Neural cell (in vitro differentiated cells): ENCODE measurements around the gene KCNIP4. TPM values are rescaled to one million over a fixed set of nuclear protein-coding genes. Genes with fewer than 3 reads are reported as not detected.

Experiments
- H2AFZ ChIP-seq: fragments of 200-600, 300-800 bp; sonication (generic), shearing (Covaris generic); 2 replicates; pipeline ENCODE4 v1.6.0; 2014; ENCODE audit warnings: low read depth, mild to moderate bottlenecking, antibody characterized with exemption, low read length, moderate library complexity
- H3F3A ChIP-seq: fragments of 200-600 bp; shearing (Covaris generic); 2 replicates; pipeline ENCODE4 v1.6.1; 2016; ENCODE audit warnings: mild to moderate bottlenecking, moderate library complexity, mixed read lengths, antibody characterized with exemption, low read length; ENCODE audit not compliant: insufficient read depth, poor library complexity, severe bottlenecking
- H3K27ac ChIP-seq: fragments of 200-600, 300-800 bp; sonication (generic), shearing (Covaris generic); 2 replicates; pipeline ENCODE4 v1.5.1; 2014; ENCODE audit warnings: mild to moderate bottlenecking, low read length, moderate library complexity
- H3K27me3 ChIP-seq: fragments of 300-800, 200-600 bp; sonication (generic), shearing (Covaris generic); 2 replicates; pipeline ENCODE4 v1.6.0; 2014; ENCODE audit warnings: mild to moderate bottlenecking, low read depth, low read length, moderate library complexity; ENCODE audit not compliant: insufficient read depth
- H3K36me3 ChIP-seq: fragments of 300-800, 200-600 bp; sonication (generic), shearing (Covaris generic); 2 replicates; pipeline ENCODE4 v1.5.1; 2014; ENCODE audit warnings: mild to moderate bottlenecking, antibody characterized with exemption, low read length, moderate library complexity; ENCODE audit not compliant: insufficient read depth
- H3K4me2 ChIP-seq: fragments of 300-800, 200-600 bp; sonication (generic), shearing (Covaris generic); 2 replicates; pipeline ENCODE4 v1.6.0; 2014; ENCODE audit warnings: mild to moderate bottlenecking, low read length
- H3K4me3 ChIP-seq: fragments of 300-800, 200-600 bp; sonication (generic), shearing (Covaris generic); 2 replicates; pipeline ENCODE4 v1.5.1; 2014; ENCODE audit warnings: mild to moderate bottlenecking, low read length, moderate library complexity
- H3K79me2 ChIP-seq: fragments of 200-600 bp; shearing (Covaris generic); replicated peaks from 2 replicates; pipeline ENCODE4 v1.6.0; 2014; ENCODE audit warnings: mild to moderate bottlenecking, low read length, moderate library complexity; ENCODE audit not compliant: insufficient read depth
- H3K9ac ChIP-seq: fragments of 300-800, 200-600 bp; sonication (generic), shearing (Covaris generic); 2 replicates; pipeline ENCODE4 v1.6.1; 2016; ENCODE audit warnings: mild to moderate bottlenecking, low read length, mixed read lengths
- H3K9me2 ChIP-seq: fragments of 200-600 bp; shearing (Covaris generic); 2 replicates; pipeline ENCODE4 v1.6.1; 2016; ENCODE audit warnings: mild to moderate bottlenecking, low read length, mixed read lengths; ENCODE audit not compliant: insufficient read depth
- H3K9me3 ChIP-seq: fragments of 200-600, 300-800 bp; sonication (generic), shearing (Covaris generic); 2 replicates; pipeline ENCODE4 v1.6.1; 2016; ENCODE audit warnings: mild to moderate bottlenecking, mixed run types, low read length, moderate library complexity, mixed read lengths
- H4K20me1 ChIP-seq: fragments of 200-600 bp; shearing (Covaris generic); 2 replicates; pipeline ENCODE4 v1.6.1; 2016; ENCODE audit warnings: mild to moderate bottlenecking, mixed run types; ENCODE audit not compliant: insufficient read depth
- EP300 ChIP-seq: fragments of 450-650 bp; conservative IDR thresholded peaks from 2 replicates; pipeline ENCODE4 v1.6.1; 2014; ENCODE audit warnings: antibody characterized with exemption, mild to moderate bottlenecking, moderate library complexity; ENCODE audit not compliant: poor library complexity, severe bottlenecking
- EZH2 ChIP-seq: fragments of 200-600, 300-800 bp; shearing (Covaris generic), sonication (generic); IDR thresholded peaks from 2 replicates; pipeline ENCODE4 v1.6.1; 2014; ENCODE audit warnings: antibody characterized with exemption, low read length, borderline replicate concordance, mild to moderate bottlenecking; ENCODE audit not compliant: insufficient read depth, poor library complexity, severe bottlenecking
- MXI1 ChIP-seq: fragments of 450-650 bp; conservative IDR thresholded peaks from 2 replicates; pipeline ENCODE4 v1.6.1; 2014; ENCODE audit warnings: antibody characterized with exemption, mild to moderate bottlenecking; ENCODE audit not compliant: poor library complexity, severe bottlenecking
- POLR2AphosphoS5 ChIP-seq: IDR thresholded peaks from 2 replicates; pipeline ENCODE4 v1.6.1; 2012
- RAD21 ChIP-seq: fragments of 450-650 bp; conservative IDR thresholded peaks from 2 replicates; pipeline ENCODE4 v1.6.1; 2014; ENCODE audit warnings: antibody characterized with exemption, mild to moderate bottlenecking, moderate library complexity
- REST ChIP-seq: IDR thresholded peaks from 2 replicates; pipeline ENCODE4 v1.6.1; 2012; ENCODE audit warnings: borderline replicate concordance
- SMC3 ChIP-seq: fragments of 450-650 bp; conservative IDR thresholded peaks from 2 replicates; pipeline ENCODE4 v1.6.1; 2014; ENCODE audit warnings: antibody characterized with exemption, mild to moderate bottlenecking, moderate library complexity; ENCODE audit not compliant: poor library complexity
- TAF1 ChIP-seq: IDR thresholded peaks from 2 replicates; pipeline ENCODE4 v1.6.1; 2012; ENCODE audit warnings: low read depth
- polyA plus RNA-seq: library from polyadenylated mRNA; depleted of rRNA; stranded (reverse); fragments of >200 nt; gene quantifications from 2 replicates; pipeline ENCODE4 v1.2.3, GENCODE V29; 2014
- TF ChIP-seq, protein P1 (sequence below): fragments of 450-650 bp; IDR thresholded peaks from 2 replicates; pipeline ENCODE4 v1.5.1; 2014; ENCODE audit warnings: antibody characterized with exemption, mild to moderate bottlenecking, moderate library complexity; ENCODE audit not compliant: poor library complexity, severe bottlenecking

KCNIP4 gene
- polyA plus RNA-seq, 1 donor from 2014 or later, result 22.8 TPM

GRCh38 chr4:21885770-21886169 lies 62.8 kb downstream of the KCNIP4 start:
- no peak overlapping the region for H3K4me2 ChIP-seq
- no peaks in the 10 kb centered on the region for H3K36me3 ChIP-seq
- H3K9me2 ChIP-seq, result no peaks in the 10 kb centered on the region
- H4K20me1 ChIP-seq, result no peaks in the 10 kb centered on the region
- no peaks in the 10 kb centered on the region for H3K9me3 ChIP-seq
- H3K27me3 ChIP-seq, result no peaks in the 10 kb centered on the region
- H2AFZ ChIP-seq, result no peak overlapping the region
- H3K27ac ChIP-seq, result no peak overlapping the region
- no peaks in the 10 kb centered on the region for H3K79me2 ChIP-seq
- TF ChIP-seq SMC3, result no peak
- TF ChIP-seq REST, result no peak
- TF ChIP-seq EZH2, result no peak
- TF ChIP-seq POLR2AphosphoS5, result no peak
- no peak for TF ChIP-seq EP300
- TF ChIP-seq, protein P1, sequence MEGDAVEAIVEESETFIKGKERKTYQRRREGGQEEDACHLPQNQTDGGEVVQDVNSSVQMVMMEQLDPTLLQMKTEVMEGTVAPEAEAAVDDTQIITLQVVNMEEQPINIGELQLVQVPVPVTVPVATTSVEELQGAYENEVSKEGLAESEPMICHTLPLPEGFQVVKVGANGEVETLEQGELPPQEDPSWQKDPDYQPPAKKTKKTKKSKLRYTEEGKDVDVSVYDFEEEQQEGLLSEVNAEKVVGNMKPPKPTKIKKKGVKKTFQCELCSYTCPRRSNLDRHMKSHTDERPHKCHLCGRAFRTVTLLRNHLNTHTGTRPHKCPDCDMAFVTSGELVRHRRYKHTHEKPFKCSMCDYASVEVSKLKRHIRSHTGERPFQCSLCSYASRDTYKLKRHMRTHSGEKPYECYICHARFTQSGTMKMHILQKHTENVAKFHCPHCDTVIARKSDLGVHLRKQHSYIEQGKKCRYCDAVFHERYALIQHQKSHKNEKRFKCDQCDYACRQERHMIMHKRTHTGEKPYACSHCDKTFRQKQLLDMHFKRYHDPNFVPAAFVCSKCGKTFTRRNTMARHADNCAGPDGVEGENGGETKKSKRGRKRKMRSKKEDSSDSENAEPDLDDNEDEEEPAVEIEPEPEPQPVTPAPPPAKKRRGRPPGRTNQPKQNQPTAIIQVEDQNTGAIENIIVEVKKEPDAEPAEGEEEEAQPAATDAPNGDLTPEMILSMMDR, result no peak
- TF ChIP-seq RAD21, result no peak
- TF ChIP-seq TAF1, result no peak
- no peak for TF ChIP-seq MXI1
- no peak overlapping the region for H3K9ac ChIP-seq
- no peak overlapping the region for H3K4me3 ChIP-seq
- no peaks in the 10 kb centered on the region for H3F3A ChIP-seq

DNA sequence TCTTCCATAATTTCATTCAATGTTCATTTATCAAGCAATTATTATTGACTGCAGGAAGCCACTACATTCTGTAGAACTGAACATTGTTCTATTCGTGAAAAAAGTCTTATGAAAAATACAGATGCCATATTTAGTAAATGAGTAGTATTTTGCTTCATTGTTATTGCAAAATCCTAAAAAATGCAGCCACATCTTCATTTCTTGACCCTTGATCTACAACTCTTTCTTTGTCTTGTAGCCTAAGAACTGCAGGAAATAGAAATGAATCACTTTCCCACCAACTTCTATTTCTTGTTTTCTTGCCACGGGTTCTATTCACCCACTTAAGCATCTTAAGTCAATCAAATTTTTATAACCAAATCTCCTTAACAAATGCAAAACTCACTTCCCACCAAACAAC lies 63.3 kb downstream of the KCNIP4 start:
- Histone ChIP-seq H3K9ac (no peak overlapping the region), H2AFZ (no peak overlapping the region), H3K27ac (no peak overlapping the region), H3K36me3 (no peaks in the 10 kb centered on the region), H3K4me3 (no peak overlapping the region), H3K27me3 (no peaks in the 10 kb centered on the region), H3F3A (no peaks in the 10 kb centered on the region), H4K20me1 (no peaks in the 10 kb centered on the region), H3K9me2 (no peaks in the 10 kb centered on the region), H3K9me3 (no peaks in the 10 kb centered on the region), H3K79me2 (no peaks in the 10 kb centered on the region), H3K4me2 (no peak overlapping the region)
- TF ChIP-seq POLR2AphosphoS5, result no peak
- TF ChIP-seq REST, result no peak
